BE2C (cell line): ENCODE data around the gene TMEM100.

Source experiments
- DNase-seq: peaks from one replicate; pipeline ENCODE4 v3.0.0-alpha.2; 2020
- H3K27me3 ChIP-seq: fragments of 250-450 bp; sonication (Bioruptor Pico); 2 replicates; pipeline ENCODE4 v1.5.1; 2020; ENCODE audit warnings: mild to moderate bottlenecking
- H3K36me3 ChIP-seq: fragments of 250-450 bp; sonication (Bioruptor Pico); 2 replicates; pipeline ENCODE4 v1.5.1; 2020; ENCODE audit warnings: mild to moderate bottlenecking
- H3K4me1 ChIP-seq: fragments of 250-450 bp; sonication (Bioruptor Pico); 2 replicates; pipeline ENCODE4 v1.5.1; 2020
- H3K4me3 ChIP-seq: 2 replicates; pipeline ENCODE4 v1.5.1; 2011; ENCODE audit warnings: low read depth, low read length
- H3K9me3 ChIP-seq: fragments of 250-450 bp; sonication (Bioruptor Pico); 2 replicates; pipeline ENCODE4 v1.5.1; 2020
- TF ChIP-seq, protein P1 (sequence below): IDR thresholded peaks from 2 replicates; pipeline ENCODE4 v1.5.1; 2012; ENCODE audit warnings: mild to moderate bottlenecking, low read depth, low read length

Gene TMEM100

GRCh38 chr17:55690105-55690508 lies 32.6 kb downstream of the TMEM100 start:
- Histone ChIP-seq H3K9me3 (peaks cover 4% of the 10 kb centered on the region; the same call in 1 of the 2 replicates), H3K36me3 (no peaks in the 10 kb centered on the region), H3K4me1 (peaks cover 58% of the 10 kb centered on the region), H3K27me3 (no peaks in the 10 kb centered on the region), H3K4me3 (peak overlapping the region; percentile 20)
- DNase-seq: peak; percentile 44
- TF ChIP-seq, protein P1, sequence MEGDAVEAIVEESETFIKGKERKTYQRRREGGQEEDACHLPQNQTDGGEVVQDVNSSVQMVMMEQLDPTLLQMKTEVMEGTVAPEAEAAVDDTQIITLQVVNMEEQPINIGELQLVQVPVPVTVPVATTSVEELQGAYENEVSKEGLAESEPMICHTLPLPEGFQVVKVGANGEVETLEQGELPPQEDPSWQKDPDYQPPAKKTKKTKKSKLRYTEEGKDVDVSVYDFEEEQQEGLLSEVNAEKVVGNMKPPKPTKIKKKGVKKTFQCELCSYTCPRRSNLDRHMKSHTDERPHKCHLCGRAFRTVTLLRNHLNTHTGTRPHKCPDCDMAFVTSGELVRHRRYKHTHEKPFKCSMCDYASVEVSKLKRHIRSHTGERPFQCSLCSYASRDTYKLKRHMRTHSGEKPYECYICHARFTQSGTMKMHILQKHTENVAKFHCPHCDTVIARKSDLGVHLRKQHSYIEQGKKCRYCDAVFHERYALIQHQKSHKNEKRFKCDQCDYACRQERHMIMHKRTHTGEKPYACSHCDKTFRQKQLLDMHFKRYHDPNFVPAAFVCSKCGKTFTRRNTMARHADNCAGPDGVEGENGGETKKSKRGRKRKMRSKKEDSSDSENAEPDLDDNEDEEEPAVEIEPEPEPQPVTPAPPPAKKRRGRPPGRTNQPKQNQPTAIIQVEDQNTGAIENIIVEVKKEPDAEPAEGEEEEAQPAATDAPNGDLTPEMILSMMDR: no peak

GRCh38 chr17:55689672-55690071 lies 33.0 kb downstream of the TMEM100 start:
- H3K4me1 ChIP-seq: peaks cover 53% of the 10 kb centered on the region
- TF ChIP-seq, protein P1: no peak
- peak overlapping the region; percentile 4 for H3K4me3 ChIP-seq
- H3K36me3 ChIP-seq: no peaks in the 10 kb centered on the region
- H3K27me3 ChIP-seq: no peaks in the 10 kb centered on the region
- no peak for DNase-seq
- H3K9me3 ChIP-seq: peaks cover 4% of the 10 kb centered on the region; the same call in 1 of the 2 replicates

- H3K27me3 ChIP-seq: no peaks in the 10 kb centered on the region
- H3K4me1 ChIP-seq: peaks cover 40% of the 10 kb centered on the region
- TF ChIP-seq, protein P1: no peak
- peak; percentile 40 for DNase-seq
- peaks cover 4% of the 10 kb centered on the region; the same call in 1 of the 2 replicates for H3K9me3 ChIP-seq
- H3K36me3 ChIP-seq: no peaks in the 10 kb centered on the region
- peak overlapping the region; percentile 4 for H3K4me3 ChIP-seq
Observed at GRCh38 chr17:55688057-55688456, 34.6 kb downstream of the TMEM100 start.

DNA sequence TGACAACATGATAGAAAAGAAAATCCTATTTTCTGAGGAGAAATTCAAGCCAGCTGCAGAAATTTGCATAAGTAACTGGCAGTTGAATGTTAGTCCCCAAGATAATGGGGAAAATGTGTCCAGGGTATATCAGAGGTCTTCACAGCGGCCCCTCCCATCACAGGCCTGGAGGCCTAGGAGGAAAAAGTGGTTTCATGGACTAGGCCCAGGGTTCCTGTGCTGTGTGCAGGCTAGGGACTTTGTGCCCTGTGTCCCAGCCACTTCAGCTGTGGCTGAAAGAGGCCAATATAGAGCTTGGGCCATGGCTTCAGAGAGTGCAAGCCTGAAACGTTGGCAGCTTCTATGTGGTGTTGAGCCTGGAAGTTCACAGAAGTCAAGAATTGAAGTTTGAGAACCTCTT lies 35.6 kb downstream of the TMEM100 start:
- H3K27me3 ChIP-seq: no peaks in the 10 kb centered on the region
- no peak overlapping the region for H3K4me3 ChIP-seq
- TF ChIP-seq, protein P1: no peak
- H3K36me3 ChIP-seq: no peaks in the 10 kb centered on the region
- DNase-seq: no peak
- peaks cover 34% of the 10 kb centered on the region for H3K4me1 ChIP-seq
- H3K9me3 ChIP-seq: peaks cover 4% of the 10 kb centered on the region; the same call in 1 of the 2 replicates

- Histone ChIP-seq H3K9me3 (peaks cover 4% of the 10 kb centered on the region; the same call in 1 of the 2 replicates), H3K4me1 (peaks cover 6% of the 10 kb centered on the region), H3K27me3 (no peaks in the 10 kb centered on the region), H3K36me3 (no peaks in the 10 kb centered on the region), H3K4me3 (no peak overlapping the region)
- no peak for DNase-seq
- TF ChIP-seq, protein P1: no peak
Observed at GRCh38 chr17:55683550-55684315, 38.9 kb downstream of the TMEM100 start.

DNA sequence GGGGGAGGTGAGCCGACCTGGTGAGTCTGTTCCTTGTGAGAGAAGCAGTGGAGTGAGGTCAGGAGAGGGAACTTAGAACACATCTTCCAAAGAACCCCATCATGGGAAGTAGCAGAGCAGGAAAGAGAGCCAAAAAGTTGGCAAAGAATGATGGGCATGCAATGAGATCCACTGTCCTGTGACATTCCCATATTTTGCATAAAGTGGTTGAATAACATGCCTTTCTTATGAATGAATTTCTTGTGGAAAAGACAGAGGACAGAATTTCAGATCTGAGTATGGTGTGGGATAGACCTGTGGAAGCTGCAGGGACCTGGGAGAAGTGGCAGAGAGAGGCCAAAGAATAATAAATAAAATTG lies 41.3 kb downstream of the TMEM100 start:
- H3K27me3 ChIP-seq: no peaks in the 10 kb centered on the region
- no peak overlapping the region for H3K4me3 ChIP-seq
- H3K36me3 ChIP-seq: no peaks in the 10 kb centered on the region
- DNase-seq: no peak
- H3K4me1 ChIP-seq: peaks cover under 1% of the 10 kb centered on the region
- TF ChIP-seq, protein P1: no peak
- no peaks in the 10 kb centered on the region for H3K9me3 ChIP-seq
